ENCODE data around the gene OR1D5.
"Not testable (repeated sequence)": the region's sequence is repeated elsewhere in the genome, so short reads cannot be mapped to it uniquely, and the experiment has no call there.

- TF ChIP-seq CTCF (IDR thresholded peaks at IDR 0.05; ENCODE audit: poor library complexity); EZH2 (IDR thresholded peaks at IDR 0.05; ENCODE audit: borderline replicate concordance): not testable (repeated sequence)
Observed at GRCh38 chr17:3062824-3063377, 506 bp downstream of the OR1D5 start.
